Osteocyte (in vitro differentiated cells): ENCODE measurements around the gene FIBCD1. TPM values are rescaled to one million over a fixed set of nuclear protein-coding genes. Genes with fewer than 3 reads are reported as not detected.
"Not testable (repeated sequence)": the region's sequence is repeated elsewhere in the genome, so short reads cannot be mapped to it uniquely, and the experiment has no call there.

ENCODE experiments used
- DNase-seq: peaks from one replicate; pipeline ENCODE4 v3.0.0; 2021; ENCODE audit warnings: mixed read lengths; ENCODE audit not compliant: unreplicated experiment; ENCODE audit errors: extremely low spot score
- H3K27ac Mint-ChIP-seq: one replicate; pipeline ENCODE4 v1.8.0; 2021; ENCODE audit warnings: mild to moderate bottlenecking, mixed read lengths; ENCODE audit not compliant: unreplicated experiment
- H3K27me3 Mint-ChIP-seq: one replicate; pipeline ENCODE4 v1.8.0; 2021; ENCODE audit warnings: mixed read lengths; ENCODE audit not compliant: unreplicated experiment
- H3K36me3 Mint-ChIP-seq: one replicate; pipeline ENCODE4 v1.8.0; 2021; ENCODE audit warnings: mixed read lengths; ENCODE audit not compliant: unreplicated experiment
- H3K4me1 Mint-ChIP-seq: one replicate; pipeline ENCODE4 v1.8.0; 2021; ENCODE audit warnings: mixed read lengths; ENCODE audit not compliant: unreplicated experiment
- H3K4me3 Mint-ChIP-seq: one replicate; pipeline ENCODE4 v1.8.0; 2021; ENCODE audit warnings: mild to moderate bottlenecking, moderate library complexity, mixed read lengths; ENCODE audit not compliant: unreplicated experiment
- H3K9me3 Mint-ChIP-seq: one replicate; pipeline ENCODE4 v1.8.0; 2021; ENCODE audit warnings: mixed read lengths; ENCODE audit not compliant: unreplicated experiment
- CTCF ChIP-seq: fragments of 200-600 bp; sonication (generic); IDR thresholded peaks from 2 replicates; pipeline ENCODE4 v1.5.0; 2021; ENCODE audit warnings: antibody characterized with exemption, mild to moderate bottlenecking, moderate library complexity
- total RNA-seq: library from RNA; stranded (reverse); gene quantifications from 2 replicates; pipeline ENCODE4 v1.2.1, GENCODE V29; 2021

Gene FIBCD1
- total RNA-seq, 1 donor from 2014 or later: 18.2 TPM

- Mint-ChIP-seq H3K27me3 (no peaks in the 10 kb centered on the region), H3K4me1 (peaks cover 22% of the 10 kb centered on the region), H3K27ac (peak overlapping the region; percentile 89), H3K4me3 (peak overlapping the region; percentile 39), H3K9me3 (no peaks in the 10 kb centered on the region), H3K36me3 (no peaks in the 10 kb centered on the region)
- DNase-seq: peak; percentile 92
- no peak for TF ChIP-seq CTCF
Measured at GRCh38 chr9:130962418-130963316, 23.6 kb upstream of the FIBCD1 start.

DNA sequence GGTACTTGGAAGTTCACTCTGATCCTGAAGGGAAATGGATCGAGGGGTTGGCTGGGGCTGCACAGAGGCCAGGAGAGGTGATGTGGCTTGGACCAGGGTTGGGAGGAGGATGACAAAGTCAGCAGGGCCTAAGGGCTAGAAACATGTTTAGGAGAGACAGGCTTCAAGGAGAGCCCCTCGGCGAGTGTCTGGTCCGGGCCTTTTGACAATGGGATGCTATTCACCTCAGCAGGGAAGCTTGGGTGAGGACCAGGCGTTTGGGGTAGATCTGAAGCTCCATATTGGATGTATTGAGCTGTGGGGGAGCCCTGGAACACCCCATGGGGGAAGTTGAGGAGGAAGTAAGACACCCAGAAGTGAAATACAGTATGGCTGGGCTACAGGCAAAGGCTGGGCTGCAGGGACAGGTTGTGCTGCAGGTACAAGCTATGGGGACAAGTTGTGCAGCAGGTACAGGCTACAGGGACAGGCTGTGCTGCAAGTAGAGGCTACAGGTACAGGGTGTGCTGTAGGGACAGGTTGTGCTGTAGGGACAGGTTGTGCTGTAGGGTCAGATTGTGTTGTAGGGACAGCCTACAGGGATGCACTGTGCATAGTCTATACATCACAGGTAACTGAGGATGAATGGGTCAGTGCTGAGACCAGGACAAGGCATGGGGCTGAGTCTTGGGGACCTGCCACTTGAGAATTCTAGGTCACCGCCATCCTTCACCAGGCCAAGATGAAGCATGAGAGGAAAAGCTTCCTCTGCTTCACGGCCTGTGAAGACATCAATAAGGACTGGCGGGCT is 22.7 kb upstream of the FIBCD1 start:
- Mint-ChIP-seq H3K36me3 (no peaks in the 10 kb centered on the region), H3K27me3 (no peaks in the 10 kb centered on the region), H3K4me1 (peaks cover 22% of the 10 kb centered on the region), H3K9me3 (no peaks in the 10 kb centered on the region), H3K27ac (peak overlapping the region; percentile 89), H3K4me3 (no peak overlapping the region)
- no peak for DNase-seq
- no peak for TF ChIP-seq CTCF

GRCh38 chr9:130960522-130961378 is 21.7 kb upstream of the FIBCD1 start:
- Mint-ChIP-seq H3K36me3 (no peaks in the 10 kb centered on the region), H3K4me3 (no peak overlapping the region)

DNA sequence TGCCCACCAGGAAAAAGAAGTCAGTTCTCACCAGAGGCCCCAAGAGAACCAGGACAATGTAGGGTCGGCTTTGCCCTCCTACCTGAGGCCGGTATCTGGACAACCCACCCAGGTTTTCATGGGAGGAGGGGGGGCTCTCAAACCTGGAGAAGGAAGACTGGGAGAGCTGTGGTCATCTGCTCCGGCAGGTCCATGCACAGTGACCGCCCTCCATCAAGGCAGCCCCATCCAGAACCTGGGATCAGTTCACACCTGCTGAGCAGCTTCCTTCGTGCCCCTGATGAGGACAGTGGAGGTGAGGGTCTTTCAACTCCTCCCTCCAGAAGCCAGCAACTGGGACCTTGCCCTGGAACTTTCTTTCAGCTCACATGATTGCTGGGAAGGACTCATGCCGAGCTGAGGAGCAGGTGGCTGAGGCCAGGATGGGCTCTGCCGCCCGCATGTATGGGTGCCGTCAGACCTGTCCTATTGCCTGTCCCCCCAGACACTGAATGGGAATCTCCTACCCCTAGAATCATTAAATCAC is 20.8 kb upstream of the FIBCD1 start:
- DNase-seq: no peak
- no peaks in the 10 kb centered on the region for H3K9me3 Mint-ChIP-seq
- peaks cover 28% of the 10 kb centered on the region for H3K4me1 Mint-ChIP-seq
- H3K27me3 Mint-ChIP-seq: no peaks in the 10 kb centered on the region
- no peak overlapping the region for H3K4me3 Mint-ChIP-seq
- no peak overlapping the region for H3K27ac Mint-ChIP-seq
- TF ChIP-seq CTCF: no peak
- H3K36me3 Mint-ChIP-seq: no peaks in the 10 kb centered on the region

More at GRCh38 chr9:130960522-130961378, 21.7 kb upstream of the FIBCD1 start:
- Mint-ChIP-seq H3K27ac (no peak overlapping the region), H3K9me3 (no peaks in the 10 kb centered on the region), H3K27me3 (no peaks in the 10 kb centered on the region), H3K4me1 (peaks cover 28% of the 10 kb centered on the region)
- TF ChIP-seq CTCF: no peak
- DNase-seq: no peak

- not testable (repeated sequence) for DNase-seq, H3K27ac Mint-ChIP-seq, H3K9me3 Mint-ChIP-seq, H3K4me3 Mint-ChIP-seq, H3K36me3 Mint-ChIP-seq, H3K27me3 Mint-ChIP-seq
- H3K4me1 Mint-ChIP-seq: peaks cover 27% of the 10 kb centered on the region
Measured at GRCh38 chr9:130958564-130958963, 19.5 kb upstream of the FIBCD1 start.
